IMR-90 (cell line): ENCODE data around the gene NHLRC3. TPM values are rescaled to one million over a fixed set of nuclear protein-coding genes. Genes with fewer than 3 reads are reported as not detected.

Experiments
- ATAC-seq: fragments of 200-7000 bp; cut with Tn5 transposase; 2 replicates; pipeline ENCODE4 v1.9.1; 2020; ENCODE audit warnings: low read depth, mild to moderate bottlenecking, moderate library complexity
- BruUV-seq: library from RNA; stranded (reverse); fragments of 400-500 nt; replicated peaks from 2 replicates; lab custom pipeline; 2021; lab: Mats Ljungman, UMichigan
- CTCF ChIA-PET: fragments of 300-600 bp; formaldehyde crosslinking; extraction: SDS; loops from one replicate; lab custom pipeline; 2021; ENCODE audit warnings: antibody characterized with exemption; lab: Yijun Ruan, JAX
- POLR2A ChIA-PET: fragments of 300-600 bp; sonication (Branson Sonifier 250); formaldehyde crosslinking; loops from one replicate; lab custom pipeline; 2022; ENCODE audit warnings: antibody characterized with exemption; ENCODE audit not compliant: unreplicated experiment; lab: Charles Lee
- DNase-seq: peaks from one replicate; pipeline ENCODE4 v3.0.0; 2013
- H2AFZ ChIP-seq: replicated peaks from 2 replicates; pipeline ENCODE3; 2013; ENCODE audit warnings: low read length, mild to moderate bottlenecking; ENCODE audit not compliant: poor library complexity
- H2AK5ac ChIP-seq: 2 replicates; pipeline ENCODE4 v1.6.1; 2013; ENCODE audit warnings: low read depth, low read length, inconsistent platforms
- H2AK9ac ChIP-seq: replicated peaks from 2 replicates; pipeline ENCODE3; 2013; ENCODE audit warnings: mild to moderate bottlenecking, low read depth, low read length, moderate library complexity; ENCODE audit not compliant: poor library complexity
- H2BK120ac ChIP-seq: 2 replicates; pipeline ENCODE4 v1.6.1; 2013; ENCODE audit warnings: low read depth, low read length, inconsistent platforms
- H2BK15ac ChIP-seq: 3 replicates; pipeline ENCODE4 v1.6.1; 2013; ENCODE audit warnings: low read depth, low read length, inconsistent platforms
- H2BK20ac ChIP-seq: 2 replicates; pipeline ENCODE4 v1.6.1; 2013; ENCODE audit warnings: low read depth, mild to moderate bottlenecking, inconsistent platforms, low read length, moderate library complexity
- H2BK5ac ChIP-seq: 2 replicates; pipeline ENCODE4 v1.6.1; 2013; ENCODE audit warnings: mild to moderate bottlenecking, low read depth, low read length, inconsistent platforms; ENCODE audit not compliant: poor library complexity, severe bottlenecking
- H3K14ac ChIP-seq: replicated peaks from 2 replicates; pipeline ENCODE4 v1.6.1; 2013; ENCODE audit warnings: low read depth, low read length, inconsistent platforms
- H3K18ac ChIP-seq: 2 replicates; pipeline ENCODE4 v1.6.1; 2013; ENCODE audit warnings: low read depth, low read length, control low read depth
- H3K23ac ChIP-seq: 2 replicates; pipeline ENCODE4 v1.6.1; 2013; ENCODE audit warnings: low read depth, low read length, inconsistent platforms
- H3K27ac ChIP-seq: 2 replicates; pipeline ENCODE4 v1.5.1; 2013; ENCODE audit warnings: mild to moderate bottlenecking, control low read depth, low read length; ENCODE audit not compliant: insufficient read depth
- H3K27me3 ChIP-seq: 2 replicates; pipeline ENCODE4 v1.6.1; 2013; ENCODE audit warnings: low read length; ENCODE audit not compliant: control insufficient read depth, insufficient read depth
- H3K36me3 ChIP-seq: 2 replicates; pipeline ENCODE4 v1.6.1; 2013; ENCODE audit warnings: low read length, mixed read lengths; ENCODE audit not compliant: control insufficient read depth, insufficient read depth
- H3K4ac ChIP-seq: 2 replicates; pipeline ENCODE4 v1.6.1; 2013; ENCODE audit warnings: low read depth, low read length, inconsistent platforms
- H3K4me1 ChIP-seq: 2 replicates; pipeline ENCODE4 v1.6.1; 2013; ENCODE audit warnings: low read length, mixed read lengths; ENCODE audit not compliant: control insufficient read depth, insufficient read depth
- H3K4me2 ChIP-seq: 2 replicates; pipeline ENCODE4 v1.6.1; 2013; ENCODE audit warnings: low read depth, mild to moderate bottlenecking, control low read depth, low read length, moderate library complexity
- H3K4me3 ChIP-seq: 2 replicates; pipeline ENCODE4 v1.5.1; 2013; ENCODE audit warnings: low read depth, mild to moderate bottlenecking, control low read depth, low read length, moderate library complexity; ENCODE audit not compliant: insufficient read depth
- H3K56ac ChIP-seq: 2 replicates; pipeline ENCODE4 v1.6.1; 2013; ENCODE audit warnings: low read length, inconsistent platforms; ENCODE audit not compliant: insufficient read depth; ENCODE audit errors: extremely low read depth
- H3K79me1 ChIP-seq, 2 experiments: 2 replicates each; pipeline ENCODE4 v1.6.1; 2013; ENCODE audit warnings: low read length in 2 of 2, inconsistent platforms in 1 of 2, low read depth in 1 of 2
- H3K9ac ChIP-seq: 2 replicates; pipeline ENCODE4 v1.6.1; 2013; ENCODE audit warnings: low read depth, low read length, control low read depth
- H3K9me1 ChIP-seq: 2 replicates; pipeline ENCODE4 v1.6.1; 2013; ENCODE audit warnings: low read length, inconsistent platforms; ENCODE audit not compliant: insufficient read depth
- H3K9me3 ChIP-seq: 2 replicates; pipeline ENCODE4 v1.6.1; 2013; ENCODE audit warnings: low read length; ENCODE audit not compliant: control insufficient read depth, insufficient read depth
- H4K20me1 ChIP-seq: 2 replicates; pipeline ENCODE4 v1.6.1; 2013; ENCODE audit warnings: low read length, inconsistent platforms; ENCODE audit not compliant: insufficient read depth
- H4K5ac ChIP-seq: 2 replicates; pipeline ENCODE4 v1.6.1; 2013; ENCODE audit warnings: mild to moderate bottlenecking, low read depth, low read length, control low read depth
- H4K8ac ChIP-seq, 2 experiments: 2 replicates each; pipeline ENCODE4 v1.6.1; 2013; ENCODE audit warnings: low read depth in 2 of 2, low read length in 2 of 2, control low read depth in 1 of 2, inconsistent platforms in 1 of 2
- H4K91ac ChIP-seq: 2 replicates; pipeline ENCODE4 v1.6.1; 2013; ENCODE audit warnings: low read depth, low read length, inconsistent platforms; ENCODE audit not compliant: insufficient read depth
- BHLHE40 ChIP-seq: fragments of 150-350 bp; IDR thresholded peaks from 2 replicates; pipeline ENCODE4 v1.6.1; 2016; ENCODE audit warnings: mild to moderate bottlenecking, low read depth, low read length
- CHD1 ChIP-seq: IDR thresholded peaks from 2 replicates; pipeline ENCODE4 v1.6.1; 2012; ENCODE audit warnings: low read depth, low read length, improper control_type of control experiment
- FOS ChIP-seq: fragments of 150-350 bp; IDR thresholded peaks from 2 replicates; pipeline ENCODE4 v1.6.1; 2016; ENCODE audit warnings: low read depth, low read length
- MAZ ChIP-seq: IDR thresholded peaks from 2 replicates; pipeline ENCODE4 v1.6.1; 2012; ENCODE audit warnings: low read depth, mild to moderate bottlenecking, low read length, improper control_type of control experiment, moderate library complexity, borderline replicate concordance
- MXI1 ChIP-seq: IDR thresholded peaks from 2 replicates; pipeline ENCODE4 v1.6.1; 2012; ENCODE audit warnings: low read depth, mild to moderate bottlenecking, low read length, moderate library complexity, borderline replicate concordance
- NFE2L2 ChIP-seq: fragments of 150-350 bp; IDR thresholded peaks from 2 replicates; pipeline ENCODE4 v1.6.1; 2016; ENCODE audit warnings: low read depth, mild to moderate bottlenecking, low read length
- RAD21 ChIP-seq: IDR thresholded peaks from 2 replicates; pipeline ENCODE4 v1.6.1; 2012; ENCODE audit warnings: low read length, improper control_type of control experiment
- RCOR1 ChIP-seq: IDR thresholded peaks from 2 replicates; pipeline ENCODE4 v1.6.1; 2012; ENCODE audit warnings: mild to moderate bottlenecking, low read length, improper control_type of control experiment; ENCODE audit not compliant: insufficient replicate concordance
- RFX5 ChIP-seq: IDR thresholded peaks from 2 replicates; pipeline ENCODE4 v1.8.0; 2012; ENCODE audit warnings: low read depth, mild to moderate bottlenecking, low read length, moderate library complexity
- WGBS, 2 experiments: methylation state at CpG; one replicate each; pipeline versions ENCODE4 v1.1.5 to v1.1.7; 2013; ENCODE audit warnings: missing lambda C conversion rate in 2 of 2; ENCODE audit not compliant: insufficient read length in 1 of 2; ENCODE audit errors: extremely low coverage in 2 of 2; 5-methylcytosine and 5-hydroxymethylcytosine counted together
- dilution Hi-C: fragments of 300-500 bp; cut with HindIII; formaldehyde crosslinking; loops from one replicate; pipeline ENCODE4 v1.14.3; 2018; ENCODE audit warnings: low sequenced_read_pairs; ENCODE audit not compliant: unreplicated experiment
- in situ Hi-C: fragments of 300-500 bp; cut with MboI; formaldehyde crosslinking; loops from 3 replicates; pipeline ENCODE4 v1.14.3; 2019; ENCODE audit warnings: low sequenced_read_pairs, inconsistent platforms, mixed read lengths
- intact Hi-C: fragments of 100-400 bp; cut with micrococcal nuclease; formaldehyde crosslinking; loops from 2 replicates; pipeline ENCODE4 v1.10.0; 2022
- polyA plus RNA-seq, 3 experiments: library from polyadenylated mRNA; depleted of rRNA; stranded (reverse); fragments of >200 nt; gene quantifications; 2 replicates each; pipeline ENCODE4 v1.2.3, GENCODE V29; 2012; ENCODE audit warnings: low replicate concordance in 1 of 3
- total RNA-seq: library from RNA; depleted of rRNA; stranded (reverse); fragments of >200 nt; gene quantifications from 2 replicates; pipeline ENCODE4 v1.2.3, GENCODE V29; 2012
- TF ChIP-seq, protein P1 (sequence below): fragments of 150-350 bp; IDR thresholded peaks from 2 replicates; pipeline ENCODE4 v1.6.1; 2016; ENCODE audit warnings: low read depth, mild to moderate bottlenecking, low read length, moderate library complexity, borderline replicate concordance
- TF ChIP-seq, protein P2 (sequence below): fragments of 150-350 bp; IDR thresholded peaks from 2 replicates; pipeline ENCODE4 v1.6.1; 2017; ENCODE audit warnings: mild to moderate bottlenecking, antibody characterized with exemption, low read length, low read depth

Gene NHLRC3
- total and polyA plus RNA-seq, 2 of the 4 experiments (the other 2 are of a cell fraction) = 3.0 to 4.2 TPM

DNA sequence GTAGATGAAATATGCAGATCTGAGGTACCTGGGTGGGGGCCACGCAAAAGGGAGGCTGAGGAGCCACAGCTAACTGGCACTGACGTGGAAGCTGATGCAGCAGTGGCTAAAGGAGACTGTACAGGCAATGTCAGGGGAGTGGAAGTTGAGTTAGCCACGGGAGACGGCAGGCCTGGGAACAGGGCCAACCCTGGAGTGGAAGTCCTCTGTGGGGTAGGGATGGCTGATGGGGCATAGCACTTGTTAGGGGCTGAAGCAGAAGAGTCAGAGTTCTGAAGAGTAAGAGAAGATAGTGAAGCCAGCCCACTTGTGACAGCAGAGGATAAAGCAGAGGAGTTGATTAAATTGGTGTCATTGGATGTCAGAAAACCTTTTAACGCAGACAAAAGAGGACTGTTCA is 24.8 kb upstream of the NHLRC3 start:
- BruUV-seq = no TSS peak
- Histone ChIP-seq H4K91ac (no peak overlapping the region), H3K36me3 (peaks cover 40% of the 10 kb centered on the region), H3K4ac (no peak overlapping the region), H3K79me1 (no peaks in the 10 kb centered on the region), H2BK5ac (no peak overlapping the region), H3K4me2 (no peak overlapping the region), H2BK15ac (no peak overlapping the region), H3K18ac (no peak overlapping the region), H2BK20ac (no peak overlapping the region), H3K9me3 (no peaks in the 10 kb centered on the region), H2AK9ac (no peak overlapping the region), H4K8ac (no peak overlapping the region), H4K5ac (no peak overlapping the region), H3K4me3 (no peak overlapping the region), H3K27me3 (no peaks in the 10 kb centered on the region), H2BK120ac (no peak overlapping the region), H3K14ac (no peak overlapping the region), H4K20me1 (no peaks in the 10 kb centered on the region), H3K9me1 (no peaks in the 10 kb centered on the region; the same call in 1 of the 2 replicates), H3K23ac (no peak overlapping the region), H3K4me1 (no peaks in the 10 kb centered on the region), H2AFZ (peak overlapping the region; percentile 46), H3K9ac (no peak overlapping the region), H3K56ac (no peak overlapping the region), H3K27ac (no peak overlapping the region), H2AK5ac (no peak overlapping the region)
- intact Hi-C loops = no loop called here
- WGBS, 2 experiments = 93% methylated on average over 2 of the region's 5 CpGs; no CpG with 5 or more reads in 1 of the 2 experiments
- TF ChIP-seq CHD1 (no peak), BHLHE40 (no peak), NFE2L2 (no peak), MAZ (no peak), RAD21 (no peak), FOS (no peak), RCOR1 (no peak), MXI1 (no peak), RFX5 (no peak)
- TF ChIP-seq, protein P1, sequence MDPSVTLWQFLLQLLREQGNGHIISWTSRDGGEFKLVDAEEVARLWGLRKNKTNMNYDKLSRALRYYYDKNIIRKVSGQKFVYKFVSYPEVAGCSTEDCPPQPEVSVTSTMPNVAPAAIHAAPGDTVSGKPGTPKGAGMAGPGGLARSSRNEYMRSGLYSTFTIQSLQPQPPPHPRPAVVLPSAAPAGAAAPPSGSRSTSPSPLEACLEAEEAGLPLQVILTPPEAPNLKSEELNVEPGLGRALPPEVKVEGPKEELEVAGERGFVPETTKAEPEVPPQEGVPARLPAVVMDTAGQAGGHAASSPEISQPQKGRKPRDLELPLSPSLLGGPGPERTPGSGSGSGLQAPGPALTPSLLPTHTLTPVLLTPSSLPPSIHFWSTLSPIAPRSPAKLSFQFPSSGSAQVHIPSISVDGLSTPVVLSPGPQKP = no peak
- TF ChIP-seq, protein P2, sequence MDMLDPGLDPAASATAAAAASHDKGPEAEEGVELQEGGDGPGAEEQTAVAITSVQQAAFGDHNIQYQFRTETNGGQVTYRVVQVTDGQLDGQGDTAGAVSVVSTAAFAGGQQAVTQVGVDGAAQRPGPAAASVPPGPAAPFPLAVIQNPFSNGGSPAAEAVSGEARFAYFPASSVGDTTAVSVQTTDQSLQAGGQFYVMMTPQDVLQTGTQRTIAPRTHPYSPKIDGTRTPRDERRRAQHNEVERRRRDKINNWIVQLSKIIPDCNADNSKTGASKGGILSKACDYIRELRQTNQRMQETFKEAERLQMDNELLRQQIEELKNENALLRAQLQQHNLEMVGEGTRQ = no peak
- ATAC-seq (no peak), DNase-seq (no peak)
- in situ Hi-C loops = no loop called here
- dilution Hi-C loops = no loop called here
- CTCF ChIA-PET = no interaction called here
- POLR2A ChIA-PET = no interaction called here
